Loucy (cell line): ENCODE results near the gene ADORA1.

Experiments used
- H2AFZ ChIP-seq: fragments of 200-600 bp; sonication (generic); 2 replicates; pipeline ENCODE4 v1.6.0; 2016; ENCODE audit warnings: antibody characterized with exemption, mild to moderate bottlenecking, low read length, moderate library complexity
- H3F3A ChIP-seq: fragments of 200-600 bp; 2 replicates; pipeline ENCODE4 v1.6.0; 2016; ENCODE audit warnings: antibody characterized with exemption, low read depth, mild to moderate bottlenecking
- H3K27me3 ChIP-seq: fragments of 200-600 bp; sonication (generic); 2 replicates; pipeline ENCODE4 v1.6.1; 2014; ENCODE audit warnings: low read length, mild to moderate bottlenecking; ENCODE audit not compliant: insufficient read depth, poor library complexity, severe bottlenecking
- H3K36me3 ChIP-seq: fragments of 200-600 bp; sonication (generic); 2 replicates; pipeline ENCODE4 v1.6.1; 2016; ENCODE audit warnings: low read length; ENCODE audit not compliant: insufficient read depth
- H3K4me1 ChIP-seq: fragments of 200-600 bp; sonication (generic); 2 replicates; pipeline ENCODE4 v1.5.1; 2014; ENCODE audit warnings: low read length, mild to moderate bottlenecking; ENCODE audit not compliant: insufficient read depth, poor library complexity, severe bottlenecking
- H3K4me2 ChIP-seq: fragments of 200-600 bp; sonication (generic); 2 replicates; pipeline ENCODE4 v1.6.0; 2014; ENCODE audit warnings: antibody characterized with exemption, low read length, low read depth, mild to moderate bottlenecking; ENCODE audit not compliant: poor library complexity, severe bottlenecking
- H3K4me3 ChIP-seq: fragments of 200-600 bp; sonication (generic); 2 replicates; pipeline ENCODE4 v1.5.1; 2014; ENCODE audit warnings: low read length, mild to moderate bottlenecking, mixed read lengths; ENCODE audit not compliant: poor library complexity, severe bottlenecking
- H3K79me2 ChIP-seq: fragments of 200-600 bp; sonication (generic); 2 replicates; pipeline ENCODE4 v1.6.1; 2014; ENCODE audit warnings: low read length; ENCODE audit not compliant: insufficient read depth
- H3K9ac ChIP-seq: fragments of 200-600 bp; sonication (generic); 2 replicates; pipeline ENCODE4 v1.6.0; 2014; ENCODE audit warnings: mild to moderate bottlenecking, low read depth, low read length, moderate library complexity; ENCODE audit not compliant: poor library complexity, severe bottlenecking
- H3K9me2 ChIP-seq: fragments of 200-600 bp; sonication (generic); replicated peaks from 2 replicates; pipeline ENCODE4 v1.6.1; 2016; ENCODE audit warnings: low read depth, low read length, mixed read lengths
- H3K9me3 ChIP-seq: fragments of 200-600 bp; sonication (generic); 2 replicates; pipeline ENCODE4 v1.6.1; 2014; ENCODE audit warnings: mild to moderate bottlenecking, antibody characterized with exemption, low read length, low read depth; ENCODE audit not compliant: insufficient read depth
- H4K20me1 ChIP-seq: fragments of 200-600 bp; sonication (generic); 2 replicates; pipeline ENCODE4 v1.6.0; 2014; ENCODE audit warnings: antibody characterized with exemption, low read length, mild to moderate bottlenecking; ENCODE audit not compliant: insufficient read depth, poor library complexity, severe bottlenecking
- EZH2phosphoT487 ChIP-seq: fragments of 200-600 bp; IDR thresholded peaks from 2 replicates; pipeline ENCODE4 v1.6.1; 2018; ENCODE audit warnings: antibody characterized with exemption, mild to moderate bottlenecking, moderate library complexity, borderline replicate concordance
- TF ChIP-seq, protein P1 (sequence below): fragments of 200-600 bp; sonication (generic); conservative IDR thresholded peaks from 2 replicates; pipeline ENCODE4 v1.5.1; 2014; ENCODE audit warnings: mild to moderate bottlenecking, antibody characterized with exemption, low read length

The ADORA1 gene

DNA sequence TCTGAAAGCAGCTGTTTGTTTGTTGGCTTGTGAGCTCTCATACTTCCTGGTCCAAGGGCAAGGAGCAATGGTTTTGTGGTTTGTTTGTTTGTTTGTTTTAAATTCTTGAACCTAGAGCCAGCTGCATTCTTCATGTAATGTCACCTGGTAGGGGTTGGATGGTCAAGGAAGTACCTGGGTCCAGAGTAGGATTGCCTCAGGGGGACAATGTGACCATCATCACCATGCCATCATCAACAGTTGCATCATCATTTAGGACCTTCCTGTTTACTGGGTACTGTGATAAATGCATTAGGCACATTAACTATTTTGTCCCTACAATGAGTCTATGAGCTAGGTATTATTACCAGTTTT, 27.0 kb upstream of the ADORA1 start:
- Histone ChIP-seq H2AFZ (no peak overlapping the region), H3K4me2 (no peak overlapping the region), H3K9me2 (no peaks in the 10 kb centered on the region), H3K4me1 (no peaks in the 10 kb centered on the region), H3F3A (no peaks in the 10 kb centered on the region), H3K79me2 (no peaks in the 10 kb centered on the region), H3K9ac (no peak overlapping the region), H3K36me3 (no peaks in the 10 kb centered on the region), H3K4me3 (no peak overlapping the region), H4K20me1 (no peaks in the 10 kb centered on the region), H3K27me3 (no peaks in the 10 kb centered on the region), H3K9me3 (peaks cover 6% of the 10 kb centered on the region; the same call in 1 of the 2 replicates)
- TF ChIP-seq, protein P1, sequence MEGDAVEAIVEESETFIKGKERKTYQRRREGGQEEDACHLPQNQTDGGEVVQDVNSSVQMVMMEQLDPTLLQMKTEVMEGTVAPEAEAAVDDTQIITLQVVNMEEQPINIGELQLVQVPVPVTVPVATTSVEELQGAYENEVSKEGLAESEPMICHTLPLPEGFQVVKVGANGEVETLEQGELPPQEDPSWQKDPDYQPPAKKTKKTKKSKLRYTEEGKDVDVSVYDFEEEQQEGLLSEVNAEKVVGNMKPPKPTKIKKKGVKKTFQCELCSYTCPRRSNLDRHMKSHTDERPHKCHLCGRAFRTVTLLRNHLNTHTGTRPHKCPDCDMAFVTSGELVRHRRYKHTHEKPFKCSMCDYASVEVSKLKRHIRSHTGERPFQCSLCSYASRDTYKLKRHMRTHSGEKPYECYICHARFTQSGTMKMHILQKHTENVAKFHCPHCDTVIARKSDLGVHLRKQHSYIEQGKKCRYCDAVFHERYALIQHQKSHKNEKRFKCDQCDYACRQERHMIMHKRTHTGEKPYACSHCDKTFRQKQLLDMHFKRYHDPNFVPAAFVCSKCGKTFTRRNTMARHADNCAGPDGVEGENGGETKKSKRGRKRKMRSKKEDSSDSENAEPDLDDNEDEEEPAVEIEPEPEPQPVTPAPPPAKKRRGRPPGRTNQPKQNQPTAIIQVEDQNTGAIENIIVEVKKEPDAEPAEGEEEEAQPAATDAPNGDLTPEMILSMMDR: no peak
- TF ChIP-seq EZH2phosphoT487: no peak

DNA sequence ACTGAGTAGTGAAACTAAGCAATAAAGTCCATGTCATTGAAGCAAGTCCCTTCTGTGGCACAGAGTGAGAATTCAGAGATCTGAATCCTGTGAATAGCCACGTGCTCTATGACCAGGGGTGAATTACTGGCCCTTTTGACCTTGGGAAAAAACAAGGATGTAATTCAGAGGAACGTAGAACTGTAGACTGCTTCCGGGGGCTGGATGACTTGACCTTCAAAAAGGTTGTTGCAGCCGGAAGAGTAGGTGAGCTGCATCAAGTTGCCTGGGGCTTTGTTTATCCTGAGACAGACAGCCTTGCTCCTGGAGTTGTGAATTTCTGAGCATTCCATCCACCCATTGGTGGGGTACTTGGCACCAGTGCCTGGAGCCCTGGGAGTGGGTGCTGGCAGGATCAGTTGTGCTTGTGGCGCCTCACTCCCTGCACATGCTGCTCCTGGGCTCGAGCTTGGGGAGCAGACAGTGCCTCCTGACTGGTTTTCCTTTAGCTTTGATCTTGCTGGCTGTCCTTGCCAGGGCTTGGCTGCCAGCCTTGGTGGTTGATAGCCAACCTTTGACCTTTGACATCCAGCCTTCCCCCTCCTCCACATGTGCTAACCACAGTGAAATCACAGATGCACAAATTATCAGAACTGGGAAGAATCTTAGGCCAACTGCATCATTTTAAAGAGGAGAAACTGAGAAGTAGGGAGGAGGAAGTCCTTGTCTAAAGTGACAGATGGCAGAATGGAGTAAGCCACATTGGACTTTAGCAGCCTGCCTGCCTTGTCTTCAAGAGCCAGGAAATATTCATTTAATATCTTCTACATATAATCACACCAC, 25.5 kb upstream of the ADORA1 start:
- Histone ChIP-seq H4K20me1 (no peaks in the 10 kb centered on the region), H3K9me3 (no peaks in the 10 kb centered on the region), H3K9me2 (no peaks in the 10 kb centered on the region), H3K4me3 (no peak overlapping the region), H2AFZ (no peak overlapping the region), H3K27me3 (no peaks in the 10 kb centered on the region), H3K4me1 (no peaks in the 10 kb centered on the region), H3F3A (no peaks in the 10 kb centered on the region), H3K36me3 (no peaks in the 10 kb centered on the region), H3K9ac (no peak overlapping the region), H3K79me2 (no peaks in the 10 kb centered on the region), H3K4me2 (no peak overlapping the region)
- TF ChIP-seq, protein P1: no peak
- no peak for TF ChIP-seq EZH2phosphoT487

DNA sequence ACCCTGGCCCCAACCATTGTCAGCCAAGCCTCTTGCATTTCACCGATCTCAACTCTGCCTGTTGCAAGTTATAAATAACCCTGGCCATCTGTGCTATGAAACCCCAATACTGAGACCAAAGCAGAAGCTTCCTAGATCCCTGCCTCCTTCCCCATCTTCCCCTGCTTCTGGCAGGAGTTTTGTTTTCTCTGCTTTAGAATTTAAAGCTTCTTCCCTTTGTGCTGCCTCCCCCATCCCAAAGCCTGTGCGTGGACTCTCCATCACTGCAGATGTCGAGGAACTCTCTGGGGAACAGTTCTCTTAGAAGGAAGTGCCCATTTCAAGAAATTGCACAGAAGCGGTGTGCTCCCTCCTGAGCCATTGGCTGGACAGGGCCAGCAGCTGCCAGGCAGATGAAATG, 24.3 kb upstream of the ADORA1 start:
- Histone ChIP-seq H2AFZ (no peak overlapping the region), H3K4me3 (no peak overlapping the region), H3K36me3 (no peaks in the 10 kb centered on the region), H3K27me3 (no peaks in the 10 kb centered on the region), H3K9ac (no peak overlapping the region), H3F3A (no peaks in the 10 kb centered on the region), H3K9me3 (no peaks in the 10 kb centered on the region), H3K79me2 (no peaks in the 10 kb centered on the region), H3K4me1 (no peaks in the 10 kb centered on the region), H3K4me2 (no peak overlapping the region), H3K9me2 (no peaks in the 10 kb centered on the region), H4K20me1 (no peaks in the 10 kb centered on the region)
- TF ChIP-seq, protein P1: no peak
- no peak for TF ChIP-seq EZH2phosphoT487
